ENCODE measurements around the gene B9D1.

DNA sequence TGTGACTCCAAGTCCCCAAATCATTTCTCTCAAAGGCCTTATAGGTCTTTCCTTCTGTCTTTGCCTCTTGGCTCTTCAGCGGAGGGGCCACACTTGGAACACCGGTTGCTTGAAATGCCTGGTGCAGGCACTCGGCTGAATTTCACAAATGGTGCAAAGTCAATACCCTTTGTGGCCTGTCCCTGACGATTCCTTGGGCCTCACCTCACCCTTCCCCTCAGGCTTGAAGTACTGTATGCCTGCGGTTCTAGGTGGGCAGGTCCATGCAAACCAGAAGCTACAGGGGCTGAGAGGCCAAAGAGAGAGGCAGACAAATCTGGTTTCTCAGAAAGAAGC, 4.1 kb upstream of the B9D1 start:
- TF ChIP-seq, protein P1, sequence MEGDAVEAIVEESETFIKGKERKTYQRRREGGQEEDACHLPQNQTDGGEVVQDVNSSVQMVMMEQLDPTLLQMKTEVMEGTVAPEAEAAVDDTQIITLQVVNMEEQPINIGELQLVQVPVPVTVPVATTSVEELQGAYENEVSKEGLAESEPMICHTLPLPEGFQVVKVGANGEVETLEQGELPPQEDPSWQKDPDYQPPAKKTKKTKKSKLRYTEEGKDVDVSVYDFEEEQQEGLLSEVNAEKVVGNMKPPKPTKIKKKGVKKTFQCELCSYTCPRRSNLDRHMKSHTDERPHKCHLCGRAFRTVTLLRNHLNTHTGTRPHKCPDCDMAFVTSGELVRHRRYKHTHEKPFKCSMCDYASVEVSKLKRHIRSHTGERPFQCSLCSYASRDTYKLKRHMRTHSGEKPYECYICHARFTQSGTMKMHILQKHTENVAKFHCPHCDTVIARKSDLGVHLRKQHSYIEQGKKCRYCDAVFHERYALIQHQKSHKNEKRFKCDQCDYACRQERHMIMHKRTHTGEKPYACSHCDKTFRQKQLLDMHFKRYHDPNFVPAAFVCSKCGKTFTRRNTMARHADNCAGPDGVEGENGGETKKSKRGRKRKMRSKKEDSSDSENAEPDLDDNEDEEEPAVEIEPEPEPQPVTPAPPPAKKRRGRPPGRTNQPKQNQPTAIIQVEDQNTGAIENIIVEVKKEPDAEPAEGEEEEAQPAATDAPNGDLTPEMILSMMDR (IDR thresholded peaks at IDR 0.05) = no peak
- no peak for TF ChIP-seq POLR2AphosphoS5 (IDR thresholded peaks at IDR 0.05)
- no peak for TF ChIP-seq POLR2A (IDR thresholded peaks at IDR 0.05)

Data from sigmoid colon (tissue), 4 donors.